Measurements from ENCODE around the gene CTXN2.

The CTXN2 gene

GRCh38 chr15:48222627-48223026, 31.2 kb downstream of the CTXN2 start:
- no peak for DNase-seq (ENCODE audit: low read depth, low spot score)

- DNase-seq (ENCODE audit: low read depth, low spot score): no peak
Observed at GRCh38 chr15:48225771-48226170, 34.3 kb downstream of the CTXN2 start.

DNA sequence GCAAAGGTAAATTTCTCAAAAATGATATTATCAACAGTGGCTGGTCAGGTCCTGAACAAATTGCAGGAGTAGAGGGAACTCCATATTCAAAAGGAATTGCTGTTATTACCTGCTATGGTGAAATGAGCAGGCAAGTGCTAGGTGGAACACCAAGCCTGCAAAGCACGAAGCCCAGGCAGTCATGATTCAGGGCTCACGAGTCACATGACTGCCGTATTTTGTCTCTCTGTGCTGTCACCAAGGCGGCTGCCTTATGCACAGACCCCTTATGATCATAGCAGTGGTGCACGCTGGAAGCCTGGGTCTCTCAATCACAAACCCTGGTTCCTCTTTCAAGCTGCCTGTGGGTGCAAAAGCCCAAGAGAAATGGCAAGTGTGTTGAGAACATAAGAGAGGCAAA, 39.0 kb downstream of the CTXN2 start:
- DNase-seq (ENCODE audit: low read depth, low spot score): no peak

DNA sequence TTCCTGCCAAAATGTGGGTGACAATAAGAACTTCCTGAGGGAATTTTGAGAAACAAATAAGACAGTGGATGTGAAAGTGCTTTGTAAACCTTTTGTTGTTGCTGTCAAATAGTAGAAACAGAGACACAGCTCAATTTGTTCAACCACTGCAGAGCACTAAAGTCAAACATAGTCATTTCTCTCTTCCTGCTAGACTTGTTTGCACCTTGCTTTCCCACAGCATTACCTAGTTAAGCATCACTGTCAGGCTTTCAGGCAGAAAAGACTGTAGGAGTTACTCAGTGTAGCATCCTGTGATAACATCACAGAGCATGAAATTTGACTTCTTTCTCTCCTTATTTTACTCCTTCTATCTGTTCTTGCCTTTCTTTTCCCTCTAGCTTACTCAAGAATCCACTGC, 41.8 kb downstream of the CTXN2 start:
- no peak for DNase-seq (ENCODE audit: low read depth, low spot score)

GRCh38 chr15:48239334-48239733, 47.9 kb downstream of the CTXN2 start:
- DNase-seq (ENCODE audit: low read depth, low spot score): no peak

- DNase-seq (ENCODE audit: low read depth, low spot score): no peak
Observed at GRCh38 chr15:48242015-48242414, 50.5 kb downstream of the CTXN2 start.

DNA sequence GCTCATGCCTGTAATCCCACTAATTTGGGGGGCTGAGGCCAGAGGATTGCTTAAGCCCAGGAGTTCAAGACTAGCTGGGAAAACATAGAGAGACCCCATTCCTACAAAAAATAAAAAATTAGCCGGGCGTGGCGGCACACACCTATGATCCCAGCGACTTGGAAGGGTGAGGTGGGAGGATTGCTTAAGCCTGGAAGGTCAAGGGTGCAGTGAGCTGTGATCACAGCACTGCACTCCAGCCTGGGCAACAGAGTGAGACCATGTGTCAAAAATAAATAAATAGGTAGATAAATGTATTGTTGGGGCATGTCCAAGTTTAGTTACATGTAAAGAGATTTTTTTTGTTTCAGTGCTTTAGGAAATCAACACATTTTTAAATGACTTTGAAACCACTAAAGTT, 51.1 kb downstream of the CTXN2 start:
- no peak for DNase-seq (ENCODE audit: low read depth, low spot score)

DNA sequence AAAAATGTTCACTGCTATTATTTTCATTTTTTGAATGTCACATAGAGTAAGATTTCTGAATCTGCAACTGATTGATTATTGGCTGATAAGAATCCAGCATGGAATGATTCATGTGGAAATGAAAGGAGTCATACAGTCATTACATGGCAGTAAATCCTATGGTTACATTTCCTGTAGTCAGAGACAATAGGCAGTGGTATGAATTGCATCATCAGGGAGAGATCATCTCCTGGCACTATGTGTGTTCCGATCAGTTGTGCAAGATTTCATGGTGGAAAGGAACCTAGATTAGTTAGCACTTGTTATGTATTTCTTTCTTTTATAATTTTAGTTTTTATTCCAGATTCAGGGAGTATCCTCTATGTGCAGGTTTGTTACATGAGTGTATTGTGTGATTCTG, 53.5 kb downstream of the CTXN2 start:
- DNase-seq (ENCODE audit: low read depth, low spot score): no peak

- no peak for DNase-seq (ENCODE audit: low read depth, low spot score)
Observed at GRCh38 chr15:48248414-48248813, 56.9 kb downstream of the CTXN2 start.

DNA sequence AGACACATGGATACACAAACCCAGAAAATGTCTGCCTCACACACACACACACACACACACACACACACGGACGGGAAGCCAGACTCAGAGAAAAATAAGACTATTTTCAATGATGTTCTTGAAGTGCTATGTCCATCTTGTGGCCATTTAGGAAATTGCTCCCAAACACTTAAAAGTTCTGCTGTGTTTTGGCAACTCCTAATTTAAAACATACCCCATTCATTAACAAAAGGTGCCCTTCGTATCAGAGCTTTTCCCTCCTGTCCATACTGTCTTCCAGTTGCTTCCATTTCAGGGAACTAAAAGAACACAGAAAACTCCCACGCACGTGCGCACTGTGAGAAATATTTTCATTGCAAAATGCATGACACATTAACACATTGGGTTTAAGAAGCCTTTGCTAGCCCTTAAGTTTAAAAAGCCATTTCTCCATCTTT, 59.2 kb downstream of the CTXN2 start:
- peak; percentile 54 for DNase-seq (ENCODE audit: low read depth, low spot score)

DNA sequence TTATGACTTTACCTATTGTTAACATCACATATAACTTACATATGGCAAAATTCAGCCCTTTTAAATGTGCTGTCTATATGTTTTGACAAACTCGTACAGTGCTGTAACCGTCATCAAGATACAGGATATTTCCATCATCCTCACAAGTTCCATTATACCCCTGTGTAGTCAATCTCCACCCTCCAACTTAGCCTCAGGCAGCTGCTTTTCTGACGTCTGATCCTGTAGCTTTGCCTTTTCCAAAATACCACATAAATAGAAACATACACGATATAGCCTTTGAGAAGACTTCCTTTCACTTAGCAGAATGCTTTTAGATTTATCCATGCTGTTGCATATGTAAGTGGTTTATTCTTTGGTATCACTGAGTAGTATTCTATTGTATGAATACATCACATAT, 61.7 kb downstream of the CTXN2 start:
- no peak for DNase-seq (ENCODE audit: low read depth, low spot score)

All from iPS DF 19.7 (cell line).